ENCODE measurements around the gene TIMM17B. TPM values are rescaled to one million over a fixed set of nuclear protein-coding genes. Genes with fewer than 3 reads are reported as not detected.

Gene TIMM17B
- total RNA-seq, 1 donor from 2014 or later, result 64.7 TPM

- no peak for TF ChIP-seq CTCF (IDR thresholded peaks at IDR 0.05; ENCODE audit: unreplicated experiment)
- DNase-seq (ENCODE audit: low spot score in 2 of 2, unreplicated experiment in 2 of 2), result no peak
- H3K9me3 Mint-ChIP-seq, result peaks cover 26% of the 10 kb centered on the region
- no peak overlapping the region for H3K4me3 Mint-ChIP-seq
- H3K4me1 Mint-ChIP-seq, result no peaks in the 10 kb centered on the region
- H3K27ac Mint-ChIP-seq, result no peak overlapping the region
- H3K27me3 Mint-ChIP-seq (ENCODE audit: low read depth), result no peaks in the 10 kb centered on the region
- H3K36me3 Mint-ChIP-seq, result peaks cover 29% of the 10 kb centered on the region
These were observed 36.2 kb upstream of the TIMM17B start for GRCh38 chrX:48933757-48934156.

DNA sequence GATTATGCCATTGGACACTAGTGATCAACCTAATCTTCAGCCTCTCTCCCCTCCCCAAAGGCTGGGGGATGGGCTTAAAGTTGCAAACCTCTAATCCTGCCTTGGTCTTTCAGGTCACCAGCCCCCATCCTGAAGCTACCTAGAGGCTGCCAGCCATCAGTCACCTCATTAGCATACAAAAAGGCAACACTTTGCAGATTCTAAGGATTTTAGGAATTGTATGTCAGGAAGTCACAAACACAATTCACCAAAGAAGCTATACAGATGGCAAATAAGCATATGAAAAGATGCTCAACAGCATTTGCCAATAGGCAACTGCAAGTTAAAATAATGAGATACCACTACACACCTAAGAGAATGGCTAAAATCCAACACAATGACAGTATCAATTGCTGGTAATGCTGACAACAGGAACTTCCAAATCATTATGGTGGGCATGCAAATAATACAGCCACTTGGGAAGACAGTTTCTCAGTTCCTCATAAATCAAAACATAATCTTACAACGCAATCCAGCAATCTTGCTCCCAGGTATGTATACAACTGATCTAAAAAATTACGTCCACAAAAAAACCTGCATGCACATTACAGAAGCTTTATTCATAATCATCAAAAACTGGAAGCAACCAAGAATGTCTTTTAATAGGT lies 30.3 kb upstream of the TIMM17B start:
- Mint-ChIP-seq H3K9me3 (peaks cover 16% of the 10 kb centered on the region), H3K27ac (no peak overlapping the region), H3K4me1 (no peaks in the 10 kb centered on the region), H3K27me3 (ENCODE audit: low read depth) (no peaks in the 10 kb centered on the region), H3K4me3 (no peak overlapping the region), H3K36me3 (peaks cover 24% of the 10 kb centered on the region)
- no peak for DNase-seq (ENCODE audit: low spot score in 2 of 2, unreplicated experiment in 2 of 2)
- no peak for TF ChIP-seq CTCF (IDR thresholded peaks at IDR 0.05; ENCODE audit: unreplicated experiment)

GRCh38 chrX:48927123-48927522 lies 29.6 kb upstream of the TIMM17B start:
- Mint-ChIP-seq H3K27ac (no peak overlapping the region), H3K36me3 (peaks cover 22% of the 10 kb centered on the region), H3K27me3 (ENCODE audit: low read depth) (no peaks in the 10 kb centered on the region), H3K4me3 (no peak overlapping the region), H3K9me3 (peaks cover 14% of the 10 kb centered on the region), H3K4me1 (no peaks in the 10 kb centered on the region)
- TF ChIP-seq CTCF (IDR thresholded peaks at IDR 0.05; ENCODE audit: unreplicated experiment), result no peak
- DNase-seq (ENCODE audit: low spot score in 2 of 2, unreplicated experiment in 2 of 2), result no peak

- no peak overlapping the region for H3K4me3 Mint-ChIP-seq
- H3K4me1 Mint-ChIP-seq, result peaks cover 7% of the 10 kb centered on the region
- no peak for TF ChIP-seq CTCF (IDR thresholded peaks at IDR 0.05; ENCODE audit: unreplicated experiment)
- peaks cover 15% of the 10 kb centered on the region for H3K36me3 Mint-ChIP-seq
- no peak for DNase-seq (ENCODE audit: low spot score in 2 of 2, unreplicated experiment in 2 of 2)
- H3K27ac Mint-ChIP-seq, result no peak overlapping the region
- no peaks in the 10 kb centered on the region for H3K27me3 Mint-ChIP-seq (ENCODE audit: low read depth)
- peaks cover 6% of the 10 kb centered on the region for H3K9me3 Mint-ChIP-seq
These were observed 26.7 kb upstream of the TIMM17B start for GRCh38 chrX:48924270-48924669.

DNA sequence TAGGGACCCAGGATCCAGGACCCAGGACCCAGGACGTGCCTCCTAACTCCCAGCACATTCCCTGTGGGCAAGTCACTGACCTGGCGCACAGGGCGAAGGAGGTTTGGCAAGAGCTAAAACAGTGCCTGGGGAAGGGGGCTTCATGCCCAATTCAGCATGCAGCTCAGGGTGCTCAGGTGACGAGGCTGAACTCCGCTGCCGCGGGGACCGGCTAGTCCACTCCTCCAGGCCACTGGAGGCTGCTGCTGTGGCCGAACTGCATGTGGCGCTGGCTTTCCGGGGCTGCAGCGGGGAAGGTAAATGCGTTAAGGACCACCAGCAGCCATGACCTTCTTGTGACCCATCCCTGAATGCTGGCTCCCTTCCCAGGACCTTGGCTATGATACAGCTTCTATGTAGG lies 26.2 kb upstream of the TIMM17B start:
- Mint-ChIP-seq H3K27ac (no peak overlapping the region), H3K4me3 (no peak overlapping the region), H3K27me3 (ENCODE audit: low read depth) (no peaks in the 10 kb centered on the region), H3K4me1 (peaks cover 7% of the 10 kb centered on the region), H3K9me3 (peaks cover 6% of the 10 kb centered on the region), H3K36me3 (peaks cover 15% of the 10 kb centered on the region)
- no peak for DNase-seq (ENCODE audit: low spot score in 2 of 2, unreplicated experiment in 2 of 2)
- TF ChIP-seq CTCF (IDR thresholded peaks at IDR 0.05; ENCODE audit: unreplicated experiment), result no peak

- no peak for TF ChIP-seq CTCF (IDR thresholded peaks at IDR 0.05; ENCODE audit: unreplicated experiment)
- Mint-ChIP-seq H3K4me1 (peaks cover 22% of the 10 kb centered on the region), H3K27ac (no peak overlapping the region), H3K4me3 (no peak overlapping the region), H3K9me3 (peaks cover 6% of the 10 kb centered on the region), H3K36me3 (peaks cover 12% of the 10 kb centered on the region), H3K27me3 (ENCODE audit: low read depth) (no peaks in the 10 kb centered on the region)
- DNase-seq (ENCODE audit: low spot score in 2 of 2, unreplicated experiment in 2 of 2), result no peak
These were observed 23.1 kb upstream of the TIMM17B start for GRCh38 chrX:48920718-48921104.
